GM21786 (cell line): ENCODE data around the gene EBF3.

Source experiments
- ATAC-seq: cut with Tn5 transposase; IDR thresholded peaks from one replicate; pipeline ENCODE4 v1.9.1; 2021; ENCODE audit not compliant: unreplicated experiment

Gene EBF3

DNA sequence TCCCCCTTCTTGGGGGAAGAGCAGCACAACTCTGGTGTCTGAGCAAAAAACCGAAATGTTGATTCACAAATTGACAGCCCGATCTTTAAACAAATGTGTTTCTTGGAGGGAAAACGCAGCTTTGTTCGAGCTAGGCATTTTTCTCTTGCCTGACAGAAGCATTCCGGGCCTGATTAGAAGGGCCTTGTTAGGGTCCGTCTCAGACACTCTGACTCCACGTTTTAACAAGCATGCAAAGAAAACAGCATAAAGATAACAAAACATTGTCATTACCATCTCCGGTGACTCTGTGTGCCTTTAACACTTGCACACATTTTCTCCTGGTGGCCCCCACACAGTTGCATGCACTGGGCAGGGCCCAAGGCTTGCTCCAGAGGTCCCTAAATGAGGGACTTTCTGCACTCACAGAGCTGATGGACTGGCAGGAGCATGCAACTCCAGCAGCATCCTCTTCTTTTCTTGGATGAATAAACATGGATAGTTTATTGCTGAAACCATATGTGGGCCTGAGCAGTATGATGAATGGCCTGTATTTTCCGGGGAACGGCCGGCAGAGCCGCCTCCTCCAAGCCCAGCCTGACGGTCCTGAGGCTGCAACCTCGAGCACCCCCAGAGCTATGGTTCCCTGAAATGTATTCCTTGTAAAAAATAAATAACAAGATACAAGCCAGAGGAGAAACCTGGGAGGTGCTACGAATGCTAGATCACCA is 50.9 kb downstream of the EBF3 start:
- no peak for ATAC-seq

DNA sequence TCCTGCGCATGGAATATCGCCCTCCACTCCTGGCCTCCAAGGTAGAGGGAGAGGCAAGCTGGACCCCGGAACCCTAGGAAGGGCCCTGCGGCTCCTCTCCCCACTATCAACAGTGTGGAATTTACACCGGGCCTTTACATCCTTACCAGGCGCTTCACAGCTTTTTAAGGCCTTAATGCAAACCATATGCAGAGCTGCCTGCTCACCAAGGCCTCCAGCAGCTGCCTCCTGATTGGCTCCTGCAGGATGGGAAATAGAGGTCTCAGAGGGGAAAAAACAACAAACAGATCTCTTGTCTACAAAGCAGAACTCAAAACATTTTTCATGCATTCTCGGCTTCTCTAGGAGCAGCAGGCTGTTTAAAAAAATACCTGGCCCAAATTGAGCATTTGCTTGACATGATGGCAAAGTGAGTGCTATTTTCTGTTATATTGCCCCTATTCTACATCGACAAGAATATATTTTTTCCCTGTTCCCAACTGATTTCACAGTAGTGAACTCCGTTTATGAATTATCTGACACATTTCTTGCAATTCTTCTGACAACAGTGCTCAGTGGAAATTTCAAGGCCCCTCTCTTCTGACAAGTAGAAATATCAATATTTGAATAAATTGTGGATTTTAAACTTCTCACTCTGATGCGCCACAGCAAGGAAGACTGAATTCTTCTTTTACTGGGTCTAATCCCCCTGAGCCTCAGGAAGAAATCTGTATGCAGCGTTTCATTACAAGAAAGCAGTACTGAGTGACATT is 51.7 kb downstream of the EBF3 start:
- ATAC-seq: no peak

- ATAC-seq: no peak
Measured at GRCh38 chr10:129911451-129912165, 52.5 kb downstream of the EBF3 start.

GRCh38 chr10:129910861-129911260 is 53.2 kb downstream of the EBF3 start:
- ATAC-seq: no peak

DNA sequence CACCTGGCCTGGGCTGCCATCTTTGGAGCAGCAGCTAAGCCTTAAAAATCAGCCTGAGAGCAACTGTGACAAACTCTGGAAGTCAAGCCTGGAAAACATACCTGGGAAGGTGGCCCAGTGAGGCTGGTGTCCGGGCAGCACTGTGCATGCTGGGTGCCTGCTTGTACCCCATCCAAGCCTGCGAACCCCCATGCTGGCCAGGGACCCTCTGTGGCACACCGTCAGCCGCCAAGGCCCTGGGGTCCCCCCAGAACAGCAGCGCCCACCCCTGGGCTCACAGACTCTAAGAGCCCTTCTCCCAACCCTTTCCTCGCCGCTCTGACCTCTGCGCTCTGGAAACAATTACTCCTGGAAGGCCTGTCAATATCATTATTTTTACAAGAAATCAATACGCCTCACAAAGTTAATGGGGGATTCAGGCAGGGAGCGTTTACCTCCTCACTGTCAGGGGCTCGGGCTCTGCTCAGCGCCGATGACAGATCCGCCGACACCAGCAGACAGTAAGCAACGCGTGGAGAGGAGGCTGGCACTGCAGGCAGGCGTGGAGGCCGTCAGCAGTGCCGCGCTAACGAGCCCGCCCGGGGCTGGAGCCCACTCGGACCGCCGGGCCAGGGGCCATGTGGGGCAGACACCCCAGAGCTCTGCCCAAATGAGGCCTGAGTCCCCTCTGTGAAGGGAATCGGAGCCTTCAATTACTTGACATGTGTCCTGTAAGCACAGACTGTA is 54.4 kb downstream of the EBF3 start:
- no peak for ATAC-seq

DNA sequence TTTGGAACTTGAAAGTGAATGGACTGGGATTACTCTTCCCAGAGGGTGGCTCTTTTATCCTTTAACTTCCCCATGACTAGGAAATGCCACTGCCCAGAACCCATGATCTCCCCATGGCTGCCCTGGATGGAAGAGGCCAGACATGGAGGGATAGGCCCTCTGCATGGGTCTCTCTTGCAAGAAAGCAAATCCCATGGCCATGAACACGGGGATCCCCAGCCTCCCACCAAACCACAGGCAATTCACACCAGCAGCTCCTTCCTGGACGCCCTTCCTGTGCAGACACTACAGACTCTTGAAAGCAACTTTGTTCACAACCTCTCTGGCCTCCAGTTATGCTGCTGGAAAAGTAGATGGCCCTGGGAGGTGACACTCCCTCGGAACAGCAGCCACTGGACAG is 55.0 kb downstream of the EBF3 start:
- ATAC-seq: no peak

- no peak for ATAC-seq
Measured at GRCh38 chr10:129908406-129908805, 55.7 kb downstream of the EBF3 start.

DNA sequence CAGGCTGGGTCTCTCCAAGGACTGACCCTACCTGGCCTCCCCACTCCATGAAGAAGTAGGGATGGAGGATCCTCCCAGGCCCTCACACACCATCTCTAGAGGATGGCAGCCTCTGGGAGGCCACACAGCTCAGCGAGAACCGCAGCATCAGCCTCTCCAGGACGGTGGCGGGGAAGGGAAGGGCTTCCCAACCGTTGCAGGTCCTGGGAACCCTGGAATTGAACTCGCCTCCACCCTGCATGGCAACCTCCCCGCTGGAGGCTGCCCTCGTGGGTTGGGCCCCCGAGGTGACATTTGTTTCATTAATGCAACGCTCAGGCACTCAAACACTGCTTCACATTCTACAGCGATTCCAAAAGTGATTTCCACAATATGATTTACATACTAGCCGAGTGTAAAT is 58.5 kb downstream of the EBF3 start:
- no peak for ATAC-seq

DNA sequence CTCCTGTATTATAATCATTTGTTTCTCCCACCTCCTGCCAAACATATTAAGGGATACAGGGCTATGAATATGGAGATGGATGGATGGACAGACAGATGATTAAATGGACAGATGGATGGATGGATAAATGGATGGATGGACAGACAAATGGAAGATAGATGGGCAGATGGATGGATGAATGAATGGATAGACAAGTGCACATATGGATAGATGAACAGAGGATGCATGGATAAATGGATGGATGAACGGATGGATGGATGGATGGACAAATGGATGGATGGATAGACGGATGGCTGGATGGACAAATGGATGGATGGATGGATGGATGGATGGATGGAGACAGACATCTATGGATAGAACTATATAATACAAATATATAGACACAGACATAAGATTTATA is 59.8 kb downstream of the EBF3 start:
- ATAC-seq: no peak

- ATAC-seq: no peak
Measured at GRCh38 chr10:129901389-129902006, 62.6 kb downstream of the EBF3 start.

DNA sequence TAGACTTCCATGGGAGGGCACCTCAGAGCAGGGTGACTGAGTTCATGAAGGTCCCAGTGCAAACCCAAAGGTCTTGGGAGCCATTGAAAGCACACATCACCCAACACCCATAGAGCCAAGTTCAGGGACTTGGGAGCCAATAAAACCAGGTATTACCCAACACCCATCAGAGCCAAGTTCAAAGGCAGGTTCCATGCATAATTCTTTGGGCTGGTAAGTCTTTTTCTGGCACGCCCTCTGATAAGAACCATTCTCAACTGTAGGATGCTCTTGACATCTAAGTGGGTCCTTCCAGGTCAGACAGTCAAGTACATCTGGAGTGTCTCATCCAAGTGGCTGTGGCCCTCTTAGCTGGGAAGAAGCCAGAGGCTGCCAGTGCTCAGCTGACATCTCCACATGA is 63.2 kb downstream of the EBF3 start:
- no peak for ATAC-seq

GRCh38 chr10:129899276-129900130 is 64.6 kb downstream of the EBF3 start:
- ATAC-seq: no peak

DNA sequence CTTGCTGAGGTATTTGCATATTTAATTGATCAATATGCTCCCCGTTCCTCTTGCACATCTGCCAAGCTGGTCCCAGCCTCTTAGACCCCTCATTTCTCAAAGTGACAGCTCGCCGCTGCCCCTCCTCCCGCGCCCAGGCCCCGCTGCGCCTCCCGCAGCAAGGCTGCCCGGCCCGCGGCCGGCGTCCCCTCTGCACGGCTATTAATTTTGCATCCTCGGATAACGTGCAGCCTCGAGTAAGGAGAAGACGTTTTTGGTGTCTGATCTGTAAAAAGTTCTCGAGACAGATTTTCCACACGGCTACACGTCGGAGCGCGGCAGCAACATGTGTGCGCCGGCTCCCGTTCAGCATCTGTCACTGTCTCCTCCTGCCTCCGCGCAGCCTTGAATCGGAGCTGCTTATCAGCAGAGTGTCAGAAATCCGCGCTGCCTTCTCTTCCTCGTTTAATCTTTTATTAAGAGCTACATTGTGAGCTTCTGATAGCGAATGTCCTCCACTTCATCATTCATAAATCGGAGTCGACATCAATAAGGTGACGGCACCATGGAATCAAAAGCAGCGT is 65.3 kb downstream of the EBF3 start:
- ATAC-seq: no peak

GRCh38 chr10:129897871-129898626 is 66.0 kb downstream of the EBF3 start:
- no peak for ATAC-seq

- ATAC-seq: no peak
Measured at GRCh38 chr10:129896860-129897200, 67.2 kb downstream of the EBF3 start.

- ATAC-seq: no peak
Measured at GRCh38 chr10:129896136-129896859, 67.8 kb downstream of the EBF3 start.

GRCh38 chr10:129895811-129896135 is 68.3 kb downstream of the EBF3 start:
- no peak for ATAC-seq

DNA sequence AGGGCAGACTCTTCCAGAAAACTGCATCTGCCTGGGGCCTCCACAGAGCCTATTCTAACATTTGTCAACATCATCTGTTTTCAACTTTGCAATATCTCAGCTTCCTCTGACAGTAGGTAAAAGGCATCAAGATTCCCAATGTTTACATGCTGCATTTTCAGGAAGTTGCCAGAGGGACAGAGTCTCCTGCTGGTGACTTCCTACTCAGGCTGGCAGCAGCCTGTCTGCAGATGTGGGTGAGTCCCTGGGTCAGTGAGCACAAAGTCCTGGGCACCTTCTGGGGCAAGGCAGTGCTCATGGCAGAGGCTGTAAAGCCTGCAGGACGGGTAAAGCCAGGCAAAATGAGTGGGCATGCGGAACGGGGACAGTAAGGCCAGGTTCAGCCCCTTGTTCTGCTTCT is 69.4 kb downstream of the EBF3 start:
- no peak for ATAC-seq
